HepG2 (cell line): ENCODE results near the gene SLX9. TPM values are rescaled to one million over a fixed set of nuclear protein-coding genes. Genes with fewer than 3 reads are reported as not detected.

Experiments used
- ATAC-seq: fragments of 200-7000 bp; cut with Tn5 transposase; 3 replicates; pipeline ENCODE4 v1.9.1; 2020; ENCODE audit warnings: mild to moderate bottlenecking, moderate library complexity
- BruUV-seq: library from RNA; stranded (reverse); fragments of 400-500 nt; replicated peaks from 2 replicates; lab custom pipeline; 2021; lab: Mats Ljungman, UMichigan
- CTCF ChIA-PET: fragments of 300-600 bp; formaldehyde crosslinking; extraction: SDS; loops from one replicate; lab custom pipeline; 2021; ENCODE audit warnings: low total read pairs, inconsistent platforms, low intra/inter-chr PET ratio; lab: Yijun Ruan, JAX
- POLR2A ChIA-PET: fragments of 350-600 bp; sonication (Branson Sonifier 250); formaldehyde crosslinking; loops from one replicate; lab custom pipeline; 2020; ENCODE audit warnings: antibody characterized with exemption, inconsistent platforms; lab: Yijun Ruan, JAX
- DNase-seq: peaks from one replicate; pipeline ENCODE4 v3.0.0-alpha.2; 2015; ENCODE audit warnings: low spot score
- FAIRE-seq: peaks from 3 replicates; lab custom pipeline; 2011; peaks lifted over from hg19 to GRCh38; lab: Jason Lieb, UNC
- H2AFZ ChIP-seq: one replicate; pipeline ENCODE4 v1.6.1; 2011; ENCODE audit warnings: low read length, inconsistent platforms
- H3K27ac ChIP-seq: fragments of 300-600 bp; 3 replicates; pipeline ENCODE4 v1.8.0; 2011; ENCODE audit warnings: mixed run types, mild to moderate bottlenecking, mixed read lengths, low read length, inconsistent platforms; ENCODE audit not compliant: insufficient read depth; ENCODE audit errors: extremely low read length
- H3K27me3 ChIP-seq, 2 experiments: fragments of 200-600 bp in 1 of 2; 2 replicates in 1 of 2; 3 replicates in 1 of 2; pipeline versions ENCODE4 v1.6.0 to v1.8.0; 2011; ENCODE audit warnings: low read length in 2 of 2, mild to moderate bottlenecking in 2 of 2, moderate library complexity in 2 of 2, inconsistent platforms in 1 of 2; ENCODE audit not compliant: insufficient read depth in 2 of 2, control insufficient read depth in 1 of 2
- H3K36me3 ChIP-seq, 2 experiments: fragments of 200-600 bp in 1 of 2; replicated peaks in 1 of 2; 2 replicates in 1 of 2; 3 replicates in 1 of 2; pipeline versions ENCODE4 v1.5.1 to v1.8.0; 2011; ENCODE audit warnings: low read length in 2 of 2, inconsistent platforms in 1 of 2; ENCODE audit not compliant: insufficient read depth in 2 of 2, control insufficient read depth in 1 of 2
- H3K4me1 ChIP-seq: 2 replicates; pipeline ENCODE4 v1.5.1; 2012; ENCODE audit warnings: low read length, inconsistent platforms; ENCODE audit not compliant: insufficient read depth
- H3K4me2 ChIP-seq: 2 replicates; pipeline ENCODE4 v1.6.0; 2011; ENCODE audit warnings: low read depth, low read length, inconsistent platforms
- H3K4me3 ChIP-seq, 3 experiments: fragments of 200-600 bp in 1 of 3; sonication (generic), shearing (Covaris generic) in 1 of 3; replicated peaks in 1 of 3; 2 replicates each; pipeline ENCODE4 v1.5.1; 2011 to 2016; ENCODE audit warnings: low read length in 3 of 3, inconsistent platforms in 2 of 3, low read depth in 2 of 3, mild to moderate bottlenecking in 2 of 3, control low read depth in 1 of 3, mixed read lengths in 1 of 3; ENCODE audit not compliant: insufficient read depth in 1 of 3
- H3K79me2 ChIP-seq: one replicate; pipeline ENCODE4 v1.6.1; 2011; ENCODE audit warnings: low read length, inconsistent platforms; ENCODE audit not compliant: insufficient read depth
- H3K9ac ChIP-seq: 2 replicates; pipeline ENCODE4 v1.6.0; 2011; ENCODE audit warnings: mild to moderate bottlenecking, low read depth, low read length, inconsistent platforms; ENCODE audit not compliant: insufficient read depth
- H3K9me3 ChIP-seq: 2 replicates; pipeline ENCODE4 v1.5.1; 2012; ENCODE audit warnings: mild to moderate bottlenecking, low read length
- H4K20me1 ChIP-seq: 2 replicates; pipeline ENCODE4 v1.6.0; 2011; ENCODE audit warnings: inconsistent platforms, mild to moderate bottlenecking, low read length, moderate library complexity; ENCODE audit not compliant: insufficient read depth
- DMAP1 ChIP-seq: IDR thresholded peaks from 2 replicates; pipeline ENCODE4 v1.6.1; 2016
- HIVEP1 ChIP-seq: sonication (generic); formaldehyde crosslinking; IDR thresholded peaks from 2 replicates; pipeline ENCODE4 v1.4.0; 2020; ENCODE audit warnings: mild to moderate bottlenecking, missing genetic modification reagents
- PAWR ChIP-seq: sonication (generic); formaldehyde crosslinking; IDR thresholded peaks from 2 replicates; pipeline ENCODE4 v1.4.0; 2020; ENCODE audit warnings: missing genetic modification reagents, mild to moderate bottlenecking, borderline replicate concordance
- PRPF4 ChIP-seq: fragments of 200-400 bp; formaldehyde crosslinking; IDR thresholded peaks from 2 replicates; pipeline ENCODE4 v1.6.1; 2016; ENCODE audit warnings: low read length, low read depth; ENCODE audit not compliant: poor library complexity, severe bottlenecking
- SP1 ChIP-seq, 2 experiments: fragments of 450-650 bp in 1 of 2; sonication (generic) in 1 of 2; formaldehyde crosslinking in 1 of 2; IDR thresholded peaks; 2 replicates each; pipeline versions ENCODE4 v1.4.0 to v1.6.1; 2016 to 2020; ENCODE audit warnings: missing genetic modification reagents in 1 of 2
- ZNF589 ChIP-seq: sonication (generic); formaldehyde crosslinking; conservative IDR thresholded peaks from 2 replicates; pipeline ENCODE4 v1.8.0; 2022; ENCODE audit warnings: mild to moderate bottlenecking, moderate library complexity, missing genetic modification reagents
- WGBS: methylation state at CpG from one replicate; pipeline ENCODE4 v1.1.6; 2017; ENCODE audit warnings: low lambda C conversion rate; 5-methylcytosine and 5-hydroxymethylcytosine counted together
- in situ Hi-C: cut with HindIII; loops from 2 replicates; pipeline ENCODE4 v1.10.0; 2017; ENCODE audit warnings: low pct_unique_long_range_greater_than_20kb; ENCODE audit not compliant: extremely low pct_ligation_motif_present
- intact Hi-C: fragments of 100-400 bp; cut with micrococcal nuclease; formaldehyde crosslinking; loops from one replicate; pipeline ENCODE4 v1.10.0; 2022; ENCODE audit not compliant: unreplicated experiment
- polyA plus RNA-seq, 8 experiments: library from polyadenylated mRNA; depleted of rRNA in 3 of 8; stranded (reverse) in 7 of 8; unstranded in 1 of 8; fragments of >200 nt; fragmentation: Illumina TruSeq in 4 of 8; extraction: Trizol in 4 of 8; gene quantifications; 2 replicates each; pipeline versions ENCODE4 v1.2.1 to v1.2.3, GENCODE V29; 2011 to 2016; ENCODE audit warnings: low read depth in 4 of 8, missing spikeins in 1 of 8, mixed read lengths in 1 of 8; ENCODE audit not compliant: insufficient read depth in 1 of 8
- total RNA-seq, 5 experiments: library from RNA; depleted of rRNA; stranded (reverse); fragments of >200 nt; fragmentation: Illumina TruSeq; extraction: Trizol; gene quantifications; 2 replicates each; pipeline ENCODE4 v1.2.3, GENCODE V29; 2016; ENCODE audit warnings: low read depth in 1 of 5
- TF ChIP-seq, protein P1 (sequence below): sonication (generic); formaldehyde crosslinking; IDR thresholded peaks from 2 replicates; pipeline ENCODE4; 2020; ENCODE audit warnings: missing genetic modification reagents, mild to moderate bottlenecking, borderline replicate concordance
- TF ChIP-seq, protein P2 (sequence below): sonication (generic); formaldehyde crosslinking; IDR thresholded peaks from 2 replicates; pipeline ENCODE4 v1.8.0; 2022; ENCODE audit warnings: mild to moderate bottlenecking, missing genetic modification reagents, moderate library complexity

SLX9 gene
- total and polyA plus RNA-seq, 2 of the 13 experiments (the other 11 are each of a cell fraction or from before 2014, with no cell fraction given) = 21.0 to 47.1 TPM

DNA sequence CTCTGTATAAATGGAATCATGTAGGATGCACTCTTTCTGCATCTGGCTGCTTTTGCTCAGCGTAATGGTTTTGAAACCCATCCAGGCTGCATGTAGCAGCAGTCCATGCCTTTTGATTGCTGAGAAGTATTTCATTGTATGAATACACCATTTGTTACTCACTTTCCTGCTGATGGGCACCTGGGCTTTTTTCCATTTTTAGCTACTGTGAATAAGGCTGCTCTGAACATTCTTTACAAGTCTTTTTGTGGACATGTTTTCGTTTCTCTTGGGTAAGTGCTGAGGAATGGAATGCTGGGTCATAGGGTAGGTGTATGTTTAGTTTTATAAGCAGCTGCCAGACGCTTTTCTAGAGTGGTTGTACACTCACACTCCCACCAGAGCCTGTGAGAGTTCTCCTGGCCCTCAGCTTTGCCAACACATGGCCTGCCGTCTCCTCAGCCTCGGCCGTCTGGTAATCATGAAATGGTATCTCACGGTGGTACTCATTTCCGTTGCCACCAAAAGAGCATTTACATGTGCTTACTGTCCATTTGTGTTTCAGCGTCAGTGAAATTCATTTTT, 22.7 kb downstream of the SLX9 start:
- POLR2A ChIA-PET = no interaction called here
- Histone ChIP-seq H3K36me3 (peaks cover 25 to 73% of the 10 kb centered on the region in 2 experiments), H2AFZ (no peak overlapping the region), H3K9me3 (no peaks in the 10 kb centered on the region), H3K79me2 (peaks cover 20% of the 10 kb centered on the region), H3K27me3 (no peaks in the 10 kb centered on the region), H3K4me1 (peaks cover 2% of the 10 kb centered on the region), H3K4me3 (no peak overlapping the region), H3K9ac (no peak overlapping the region), H4K20me1 (no peaks in the 10 kb centered on the region), H3K4me2 (no peak overlapping the region), H3K27ac (no peak overlapping the region)
- BruUV-seq = no TSS peak
- DNase-seq (no peak), FAIRE-seq (no peak), ATAC-seq (no peak)
- CTCF ChIA-PET = no interaction called here
- in situ Hi-C loops = no loop called here
- 98% methylated on average over 9 of the region's 9 CpGs for WGBS
- TF ChIP-seq SP1 (IDR thresholded peaks at IDR 0.05) (no peak), SP1 (CRISPR knock-in tag; IDR thresholded peaks at IDR 0.05) (no peak), ZNF589 (no peak), PAWR (CRISPR knock-in tag) (no peak), DMAP1 (CRISPR knock-in tag) (no peak), HIVEP1 (CRISPR knock-in tag) (no peak), PRPF4 (no peak)
- TF ChIP-seq, protein P1, sequence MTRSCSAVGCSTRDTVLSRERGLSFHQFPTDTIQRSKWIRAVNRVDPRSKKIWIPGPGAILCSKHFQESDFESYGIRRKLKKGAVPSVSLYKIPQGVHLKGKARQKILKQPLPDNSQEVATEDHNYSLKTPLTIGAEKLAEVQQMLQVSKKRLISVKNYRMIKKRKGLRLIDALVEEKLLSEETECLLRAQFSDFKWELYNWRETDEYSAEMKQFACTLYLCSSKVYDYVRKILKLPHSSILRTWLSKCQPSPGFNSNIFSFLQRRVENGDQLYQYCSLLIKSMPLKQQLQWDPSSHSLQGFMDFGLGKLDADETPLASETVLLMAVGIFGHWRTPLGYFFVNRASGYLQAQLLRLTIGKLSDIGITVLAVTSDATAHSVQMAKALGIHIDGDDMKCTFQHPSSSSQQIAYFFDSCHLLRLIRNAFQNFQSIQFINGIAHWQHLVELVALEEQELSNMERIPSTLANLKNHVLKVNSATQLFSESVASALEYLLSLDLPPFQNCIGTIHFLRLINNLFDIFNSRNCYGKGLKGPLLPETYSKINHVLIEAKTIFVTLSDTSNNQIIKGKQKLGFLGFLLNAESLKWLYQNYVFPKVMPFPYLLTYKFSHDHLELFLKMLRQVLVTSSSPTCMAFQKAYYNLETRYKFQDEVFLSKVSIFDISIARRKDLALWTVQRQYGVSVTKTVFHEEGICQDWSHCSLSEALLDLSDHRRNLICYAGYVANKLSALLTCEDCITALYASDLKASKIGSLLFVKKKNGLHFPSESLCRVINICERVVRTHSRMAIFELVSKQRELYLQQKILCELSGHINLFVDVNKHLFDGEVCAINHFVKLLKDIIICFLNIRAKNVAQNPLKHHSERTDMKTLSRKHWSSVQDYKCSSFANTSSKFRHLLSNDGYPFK = no peak
- TF ChIP-seq, protein P2, sequence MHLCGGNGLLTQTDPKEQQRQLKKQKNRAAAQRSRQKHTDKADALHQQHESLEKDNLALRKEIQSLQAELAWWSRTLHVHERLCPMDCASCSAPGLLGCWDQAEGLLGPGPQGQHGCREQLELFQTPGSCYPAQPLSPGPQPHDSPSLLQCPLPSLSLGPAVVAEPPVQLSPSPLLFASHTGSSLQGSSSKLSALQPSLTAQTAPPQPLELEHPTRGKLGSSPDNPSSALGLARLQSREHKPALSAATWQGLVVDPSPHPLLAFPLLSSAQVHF = no peak
- intact Hi-C loops = no loop called here
